Effector memory CD4-positive, alpha-beta T cell (primary cell): ENCODE measurements around the gene FCRLB.
"Not testable (repeated sequence)": the region's sequence is repeated elsewhere in the genome, so short reads cannot be mapped to it uniquely, and the experiment has no call there.

ENCODE experiments used
- DNase-seq, 3 donors: peaks; one replicate each; pipeline ENCODE4 v3.0.0-alpha.2; 2020
- H3K27ac ChIP-seq: 2 replicates; pipeline ENCODE4 v1.7.0; 2013; ENCODE audit warnings: mild to moderate bottlenecking, low read length, moderate library complexity; ENCODE audit not compliant: insufficient read depth, poor library complexity, severe bottlenecking
- H3K27me3 ChIP-seq: replicated peaks from 2 replicates; pipeline ENCODE4 v1.7.0; 2013; ENCODE audit warnings: mild to moderate bottlenecking, low read length; ENCODE audit not compliant: insufficient read depth, control insufficient read depth, poor library complexity, severe bottlenecking
- H3K36me3 ChIP-seq: 2 replicates; pipeline ENCODE4 v1.7.0; 2013; ENCODE audit warnings: mild to moderate bottlenecking, low read length, moderate library complexity; ENCODE audit not compliant: control insufficient read depth, insufficient read depth
- H3K4me1 ChIP-seq: 2 replicates; pipeline ENCODE4 v1.7.0; 2013; ENCODE audit warnings: low read length, mild to moderate bottlenecking; ENCODE audit not compliant: control insufficient read depth, insufficient read depth, poor library complexity, severe bottlenecking
- H3K4me3 ChIP-seq: 2 replicates; pipeline ENCODE4 v1.7.0; 2013; ENCODE audit warnings: low read length, low read depth, mild to moderate bottlenecking; ENCODE audit not compliant: insufficient read depth, poor library complexity, severe bottlenecking
- H3K9me3 ChIP-seq: 2 replicates; pipeline ENCODE4 v1.7.0; 2013; ENCODE audit warnings: mild to moderate bottlenecking, low read length, moderate library complexity; ENCODE audit not compliant: control insufficient read depth
- total RNA-seq, 3 donors: gene quantifications; one replicate each; lab custom pipeline; 2026; lab: John Stamatoyannopoulos, UW

Gene FCRLB, protein sequence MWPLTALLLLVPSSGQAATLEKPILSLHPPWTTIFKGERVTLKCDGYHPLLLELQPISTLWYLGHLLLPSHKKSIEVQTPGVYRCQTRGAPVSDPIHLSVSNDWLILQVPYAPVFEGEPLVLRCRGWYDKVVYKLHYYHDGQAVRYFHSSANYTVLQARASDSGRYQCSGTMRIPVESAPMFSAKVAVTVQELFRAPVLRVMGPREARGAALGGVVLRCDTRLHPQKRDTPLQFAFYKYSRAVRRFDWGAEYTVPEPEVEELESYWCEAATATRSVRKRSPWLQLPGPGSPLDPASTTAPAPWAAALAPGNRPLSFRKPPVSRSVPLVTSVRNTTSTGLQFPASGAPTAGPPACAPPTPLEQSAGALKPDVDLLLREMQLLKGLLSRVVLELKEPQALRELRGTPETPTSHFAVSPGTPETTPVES
- total RNA-seq: 0.52 to 0.70 (median 0.58) reads per million in 3 donors

DNA sequence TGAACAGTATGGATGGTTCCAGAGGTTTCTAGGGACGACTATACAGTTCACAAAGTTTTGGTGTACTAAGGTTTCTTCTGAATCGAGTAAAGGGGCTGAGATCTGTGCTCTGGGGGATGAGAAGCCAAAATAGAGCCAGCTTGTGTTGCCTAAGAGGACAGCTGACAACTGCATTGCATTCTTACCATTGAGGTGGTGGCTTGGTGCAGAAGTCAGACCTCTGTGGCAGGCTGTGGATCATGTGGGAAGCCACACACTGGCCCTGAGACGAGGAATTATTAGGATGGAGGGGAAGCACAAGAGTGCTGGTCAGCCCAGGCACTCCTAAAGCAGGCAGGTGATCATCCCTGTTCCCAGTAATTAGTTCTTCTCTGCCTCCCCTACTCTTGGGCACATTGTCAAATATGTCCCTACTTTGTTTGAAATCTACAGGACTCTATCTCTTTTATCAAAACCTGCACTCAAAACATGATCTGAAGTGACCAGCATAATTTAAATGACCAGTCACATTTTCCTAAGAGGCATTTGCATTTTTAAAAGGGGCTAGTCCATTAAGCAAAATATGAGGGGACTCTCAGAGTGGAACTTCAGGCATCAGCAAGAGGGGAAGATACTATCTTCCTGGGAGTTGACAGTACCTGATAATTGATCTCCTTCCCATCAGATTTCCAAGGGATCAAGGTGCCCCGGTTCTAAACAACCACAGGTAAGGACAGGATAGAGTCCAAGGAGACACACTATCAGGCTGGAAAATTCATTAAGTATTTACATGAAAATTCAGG lies at the start of gene FCRLB:
Gene FCRLB, plus strand, starts transcription at position 589 of the 782 bp plus-strand sequence. CDS start 1,129 bp downstream, outside the sequence.
- Histone ChIP-seq H3K4me1 (peaks cover 3% of the 10 kb centered on the region), H3K36me3 (no peaks in the 10 kb centered on the region), H3K9me3 (no peaks in the 10 kb centered on the region), H3K4me3 (no peak within 1 kb of the TSS), H3K27me3 (no peaks in the 10 kb centered on the region), H3K27ac (no peak within 1 kb of the TSS)
- no peak for DNase-seq

DNA sequence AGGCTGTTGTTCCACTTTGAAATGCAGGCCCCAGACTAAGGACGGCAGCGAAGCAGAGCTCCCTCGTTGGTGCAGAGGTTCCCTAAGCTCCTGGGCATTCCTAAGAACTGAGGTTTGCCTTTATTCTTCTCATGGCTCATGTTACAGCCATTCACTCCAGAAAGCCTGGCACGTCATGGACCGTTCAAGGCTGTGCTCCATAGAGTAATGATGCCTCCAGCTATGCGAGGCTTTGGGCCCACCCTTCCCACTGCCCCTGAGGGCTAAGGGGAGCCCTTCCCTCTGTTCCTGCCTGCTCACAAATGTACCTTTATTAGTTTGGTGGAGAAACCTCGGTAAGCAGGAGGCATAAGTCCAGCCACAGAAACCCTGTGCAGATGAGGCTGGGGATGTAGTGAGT lies 47.9 kb upstream of the FCRLB start:
- not testable (repeated sequence) for H3K4me3 ChIP-seq, DNase-seq, H3K27ac ChIP-seq, H3K4me1 ChIP-seq, H3K36me3 ChIP-seq, H3K27me3 ChIP-seq, H3K9me3 ChIP-seq

DNA sequence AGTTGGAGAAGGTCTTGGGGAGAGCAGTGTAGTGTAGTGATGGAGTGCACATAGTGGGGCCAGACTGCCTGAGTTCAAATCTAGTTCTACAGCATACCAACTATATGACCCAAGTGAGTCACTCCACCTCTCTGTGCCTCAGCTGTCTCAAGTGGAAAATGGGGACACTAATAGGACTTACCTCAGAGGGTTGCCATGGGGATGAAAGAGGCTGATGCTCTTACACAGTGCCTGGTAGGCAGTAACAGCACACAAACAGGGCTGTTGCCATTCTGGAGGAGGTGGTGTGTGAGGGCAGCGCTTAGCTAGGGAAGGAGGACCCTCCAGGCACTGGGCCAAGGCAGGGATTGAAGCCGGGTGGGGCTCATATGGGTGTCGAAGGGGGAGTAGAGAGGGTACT lies 46.9 kb upstream of the FCRLB start:
- not testable (repeated sequence) for H3K4me1 ChIP-seq, H3K36me3 ChIP-seq, H3K27ac ChIP-seq, H3K9me3 ChIP-seq, H3K4me3 ChIP-seq, H3K27me3 ChIP-seq, DNase-seq

- not testable (repeated sequence) for H3K27me3 ChIP-seq, H3K27ac ChIP-seq, H3K36me3 ChIP-seq
These were observed 46.4 kb upstream of the FCRLB start for GRCh38 chr1:161674908-161675307.

GRCh38 chr1:161676441-161676840 lies 44.9 kb upstream of the FCRLB start:
- Histone ChIP-seq H3K9me3 (no peaks in the 10 kb centered on the region), H3K4me3 (no peak overlapping the region), H3K27me3 (no peaks in the 10 kb centered on the region), H3K36me3 (no peaks in the 10 kb centered on the region), H3K4me1 (no peaks in the 10 kb centered on the region), H3K27ac (no peak overlapping the region)
- DNase-seq: no peak

More at GRCh38 chr1:161674908-161675307, 46.4 kb upstream of the FCRLB start:
- not testable (repeated sequence) for DNase-seq, H3K4me3 ChIP-seq, H3K4me1 ChIP-seq, H3K9me3 ChIP-seq

GRCh38 chr1:161676958-161677689 lies 44.2 kb upstream of the FCRLB start:
- Histone ChIP-seq H3K4me1 (no peaks in the 10 kb centered on the region), H3K36me3 (no peaks in the 10 kb centered on the region), H3K27me3 (no peaks in the 10 kb centered on the region), H3K4me3 (no peak overlapping the region), H3K27ac (no peak overlapping the region), H3K9me3 (no peaks in the 10 kb centered on the region)
- DNase-seq: no peak

DNA sequence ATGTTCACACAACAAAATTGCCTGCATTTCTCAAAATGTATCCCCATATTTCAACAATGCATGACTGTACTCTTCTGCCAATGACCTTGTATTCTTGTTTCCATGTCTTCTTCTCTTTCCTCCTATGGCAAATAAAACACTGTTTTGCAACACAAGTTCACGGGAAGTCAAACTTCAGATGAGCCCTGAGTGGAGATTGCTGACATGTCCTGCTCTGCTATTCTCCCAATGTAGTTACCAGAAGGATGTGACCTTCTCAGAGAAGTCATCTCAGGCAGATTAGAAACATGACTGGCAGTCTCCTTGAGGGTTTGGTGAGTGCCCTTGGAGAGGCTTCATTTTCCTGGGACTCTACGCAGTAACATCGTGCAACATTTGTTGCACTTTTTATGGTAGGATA lies 42.8 kb upstream of the FCRLB start:
- Histone ChIP-seq H3K27me3 (no peaks in the 10 kb centered on the region), H3K9me3 (no peaks in the 10 kb centered on the region), H3K4me1 (no peaks in the 10 kb centered on the region), H3K27ac (no peak overlapping the region), H3K4me3 (no peak overlapping the region), H3K36me3 (no peaks in the 10 kb centered on the region)
- DNase-seq: no peak

- no peak overlapping the region for H3K4me3 ChIP-seq
- H3K36me3 ChIP-seq: no peaks in the 10 kb centered on the region
- no peak for DNase-seq
These were observed 39.5 kb upstream of the FCRLB start for GRCh38 chr1:161681879-161682278.

GRCh38 chr1:161688946-161689345 lies 32.4 kb upstream of the FCRLB start:
- Histone ChIP-seq H3K4me1 (no peaks in the 10 kb centered on the region), H3K4me3 (no peak overlapping the region), H3K27ac (no peak overlapping the region), H3K27me3 (no peaks in the 10 kb centered on the region), H3K36me3 (no peaks in the 10 kb centered on the region), H3K9me3 (no peaks in the 10 kb centered on the region)
- DNase-seq: no peak

More at GRCh38 chr1:161681879-161682278, 39.5 kb upstream of the FCRLB start:
- no peaks in the 10 kb centered on the region for H3K9me3 ChIP-seq
- no peaks in the 10 kb centered on the region for H3K4me1 ChIP-seq
- H3K27me3 ChIP-seq: no peaks in the 10 kb centered on the region
- no peak overlapping the region for H3K27ac ChIP-seq
